Measurements from ENCODE around the gene TCERG1L. TPM values are rescaled to one million over a fixed set of nuclear protein-coding genes. Genes with fewer than 3 reads are reported as not detected.
A peak's percentile ranks its signal among the peaks of the same experiment; 100 is the strongest.
"Not testable (repeated sequence)": the region's sequence is repeated elsewhere in the genome, so short reads cannot be mapped to it uniquely, and the experiment has no call there.

The TCERG1L gene
- total RNA-seq, 2 donors from 2014 or later: not detected

- no peak for DNase-seq
- intact Hi-C loops (cut with DNase I, micrococcal nuclease): no loop called here
- ATAC-seq: no peak
Measured at GRCh38 chr10:131165092-131165491, 146.4 kb downstream of the TCERG1L start.

GRCh38 chr10:131162866-131163843 is 148.4 kb downstream of the TCERG1L start:
- no peak for ATAC-seq
- intact Hi-C loops (cut with DNase I, micrococcal nuclease): no loop called here
- DNase-seq: peak in 1 of 2 donors; percentile 18

GRCh38 chr10:131162211-131162610 is 149.3 kb downstream of the TCERG1L start:
- ATAC-seq (no peak), DNase-seq (no peak)
- intact Hi-C loops (cut with DNase I, micrococcal nuclease): no loop called here

GRCh38 chr10:131161087-131161486 is 150.4 kb downstream of the TCERG1L start:
- no peak for ATAC-seq
- DNase-seq: no peak
- intact Hi-C loops (cut with DNase I, micrococcal nuclease): no loop called here

- ATAC-seq (no peak), DNase-seq (no peak)
- intact Hi-C loops (cut with DNase I, micrococcal nuclease): no loop called here
Measured at GRCh38 chr10:131160219-131160875, 151.2 kb downstream of the TCERG1L start.

GRCh38 chr10:131159771-131160170 is 151.8 kb downstream of the TCERG1L start:
- no peak for DNase-seq
- no peak for ATAC-seq
- intact Hi-C loops (cut with DNase I, micrococcal nuclease): no loop called here

- ATAC-seq (no peak), DNase-seq (no peak)
- intact Hi-C loops (cut with DNase I, micrococcal nuclease): no loop called here
Measured at GRCh38 chr10:131158695-131159094, 152.8 kb downstream of the TCERG1L start.

- no peak for ATAC-seq
- DNase-seq: no peak
- intact Hi-C loops (cut with DNase I, micrococcal nuclease): no loop called here
Measured at GRCh38 chr10:131157899-131158298, 153.6 kb downstream of the TCERG1L start.

- intact Hi-C loops (cut with DNase I, micrococcal nuclease): no loop called here
- DNase-seq: no peak
- no peak for ATAC-seq
Measured at GRCh38 chr10:131155876-131156230, 155.7 kb downstream of the TCERG1L start.

- no peak for ATAC-seq
- no peak for DNase-seq
- intact Hi-C loops (cut with DNase I, micrococcal nuclease): no loop called here
Measured at GRCh38 chr10:131155218-131155875, 156.2 kb downstream of the TCERG1L start.

- no peak for DNase-seq
Measured at GRCh38 chr10:131154306-131155025, 157.1 kb downstream of the TCERG1L start.

GRCh38 chr10:131152456-131152855 is 159.1 kb downstream of the TCERG1L start:
- DNase-seq; intact Hi-C loops (cut with DNase I, micrococcal nuclease); ATAC-seq: not testable (repeated sequence)

More at GRCh38 chr10:131154306-131155025, 157.1 kb downstream of the TCERG1L start:
- intact Hi-C loops (cut with DNase I, micrococcal nuclease): no loop called here
- ATAC-seq: no peak

GRCh38 chr10:131150126-131150525 is 161.4 kb downstream of the TCERG1L start:
- no peak for DNase-seq
- ATAC-seq: no peak
- intact Hi-C loops (cut with DNase I, micrococcal nuclease): no loop called here

- DNase-seq: no peak
- no peak for ATAC-seq
- intact Hi-C loops (cut with DNase I, micrococcal nuclease): no loop called here
Measured at GRCh38 chr10:131149586-131149985, 161.9 kb downstream of the TCERG1L start.

- ATAC-seq: no peak
- intact Hi-C loops (cut with DNase I, micrococcal nuclease): no loop called here
- DNase-seq: no peak
Measured at GRCh38 chr10:131149111-131149510, 162.4 kb downstream of the TCERG1L start.

GRCh38 chr10:131148270-131148669 is 163.3 kb downstream of the TCERG1L start:
- intact Hi-C loops (cut with DNase I, micrococcal nuclease): no loop called here
- DNase-seq (no peak), ATAC-seq (no peak)

GRCh38 chr10:131147301-131147975 is 164.1 kb downstream of the TCERG1L start:
- ATAC-seq: no peak
- no peak for DNase-seq
- intact Hi-C loops (cut with DNase I, micrococcal nuclease): no loop called here

- no peak for DNase-seq
- intact Hi-C loops (cut with DNase I, micrococcal nuclease): no loop called here
- no peak for ATAC-seq
Measured at GRCh38 chr10:131146790-131147189, 164.7 kb downstream of the TCERG1L start.

Measured in left colon (tissue), 2 donors.